HepG2 (cell line): Measurements from ENCODE around the gene PCNA. TPM values are rescaled to one million over a fixed set of nuclear protein-coding genes. Genes with fewer than 3 reads are reported as not detected.

ENCODE experiments used
- CC2D1A ChIP-seq: sonication (generic); formaldehyde crosslinking; IDR thresholded peaks from 2 replicates; pipeline ENCODE4 v1.8.1; 2023; ENCODE audit warnings: mild to moderate bottlenecking, missing genetic modification reagents
- ERF ChIP-seq: IDR thresholded peaks from 2 replicates; pipeline ENCODE4 v1.6.1; 2018; ENCODE audit warnings: missing biosample characterization, missing genetic modification reagents
- FOXA1 ChIP-seq, 2 experiments: fragments of 450-650 bp in 1 of 2; sonication (generic) in 1 of 2; formaldehyde crosslinking in 1 of 2; IDR thresholded peaks; 2 replicates each; pipeline versions ENCODE4 v1.4.0 to v1.6.1; 2016 to 2020; ENCODE audit warnings: missing genetic modification reagents in 1 of 2
- FOXJ3 ChIP-seq: sonication (generic); formaldehyde crosslinking; IDR thresholded peaks from 2 replicates; pipeline ENCODE4 v1.4.0; 2020; ENCODE audit warnings: missing genetic modification reagents, mild to moderate bottlenecking, borderline replicate concordance
- ISL2 ChIP-seq: sonication (generic); formaldehyde crosslinking; IDR thresholded peaks from 2 replicates; pipeline ENCODE4 v1.5.0; 2020; ENCODE audit warnings: missing genetic modification reagents
- KLF16 ChIP-seq, 2 experiments: sonication (generic) in 1 of 2; formaldehyde crosslinking in 1 of 2; IDR thresholded peaks; 2 replicates each; pipeline versions ENCODE4 v1.6.1 to v1.8.0; 2016 to 2023; ENCODE audit warnings: missing genetic modification reagents in 2 of 2, missing compliant biosample characterization in 1 of 2
- KMT2B ChIP-seq: IDR thresholded peaks from 2 replicates; pipeline ENCODE4 v1.6.1; 2016; ENCODE audit warnings: missing genetic modification reagents, missing compliant biosample characterization
- NFYC ChIP-seq: IDR thresholded peaks from 2 replicates; pipeline ENCODE4 v1.6.1; 2016; ENCODE audit warnings: missing genetic modification reagents, missing compliant biosample characterization
- PREB ChIP-seq: sonication (generic); formaldehyde crosslinking; IDR thresholded peaks from 2 replicates; pipeline ENCODE4 v1.4.0; 2020; ENCODE audit warnings: missing genetic modification reagents
- REXO4 ChIP-seq: sonication (generic); formaldehyde crosslinking; IDR thresholded peaks from 2 replicates; pipeline ENCODE4 v1.8.0; 2022; ENCODE audit warnings: missing genetic modification reagents, mild to moderate bottlenecking, borderline replicate concordance
- RFX3 ChIP-seq: IDR thresholded peaks from 2 replicates; pipeline ENCODE4 v1.6.1; 2016; ENCODE audit warnings: missing biosample characterization, missing genetic modification reagents
- SOX13 ChIP-seq, 3 experiments: fragments of 450-650 bp in 1 of 3; sonication (generic) in 1 of 3; formaldehyde crosslinking in 1 of 3; IDR thresholded peaks in 2 of 3; conservative IDR thresholded peaks in 1 of 3; 2 replicates each; pipeline versions ENCODE4 v1.5.0 to v1.6.1; 2016 to 2020; ENCODE audit warnings: antibody characterized with exemption in 1 of 3, mild to moderate bottlenecking in 1 of 3, missing compliant biosample characterization in 1 of 3, missing genetic modification reagents in 1 of 3, moderate library complexity in 1 of 3
- TAF15 ChIP-seq: fragments of 200-400 bp; formaldehyde crosslinking; IDR thresholded peaks from one replicate; pipeline ENCODE4 v1.6.1; 2018; ENCODE audit warnings: mild to moderate bottlenecking, low read depth, low read length; ENCODE audit not compliant: poor library complexity, severe bottlenecking
- ZBTB40 ChIP-seq, 2 experiments: fragments of 450-650 bp in 1 of 2; sonication (generic) in 1 of 2; formaldehyde crosslinking in 1 of 2; IDR thresholded peaks; 2 replicates each; pipeline versions ENCODE4 v1.6.1 to v1.8.0; 2016 to 2022; ENCODE audit warnings: antibody characterized with exemption in 1 of 2, mild to moderate bottlenecking in 1 of 2, missing genetic modification reagents in 1 of 2
- ZFP36L2 ChIP-seq: sonication (generic); formaldehyde crosslinking; IDR thresholded peaks from 2 replicates; pipeline ENCODE4 v1.4.0; 2020; ENCODE audit warnings: missing genetic modification reagents
- ZNF234 ChIP-seq: sonication (generic); formaldehyde crosslinking; conservative IDR thresholded peaks from 2 replicates; pipeline ENCODE4 v1.5.1; 2020; ENCODE audit warnings: mild to moderate bottlenecking, missing genetic modification reagents
- ZNF24 ChIP-seq: fragments of 450-650 bp; IDR thresholded peaks from 2 replicates; pipeline ENCODE4 v1.6.1; 2017; ENCODE audit warnings: antibody characterized with exemption, mild to moderate bottlenecking
- ZNF292 ChIP-seq: sonication (generic); formaldehyde crosslinking; IDR thresholded peaks from 2 replicates; pipeline ENCODE4 v1.8.1; 2022; ENCODE audit warnings: mild to moderate bottlenecking, low read depth, missing genetic modification reagents, borderline replicate concordance
- ZNF33A ChIP-seq: sonication (generic); formaldehyde crosslinking; IDR thresholded peaks from 2 replicates; pipeline ENCODE4 v1.5.1; 2020; ENCODE audit warnings: missing genetic modification reagents, mild to moderate bottlenecking, moderate library complexity, borderline replicate concordance
- ZNF343 ChIP-seq: sonication (generic); formaldehyde crosslinking; IDR thresholded peaks from 2 replicates; pipeline ENCODE4 v1.4.0; 2020; ENCODE audit warnings: mild to moderate bottlenecking, missing genetic modification reagents
- ZNF746 ChIP-seq: sonication (generic); formaldehyde crosslinking; IDR thresholded peaks from 2 replicates; pipeline ENCODE4 v1.8.0; 2022; ENCODE audit warnings: mild to moderate bottlenecking, missing genetic modification reagents
- polyA plus RNA-seq, 8 experiments: library from polyadenylated mRNA; depleted of rRNA in 3 of 8; stranded (reverse) in 7 of 8; unstranded in 1 of 8; fragments of >200 nt; fragmentation: Illumina TruSeq in 4 of 8; extraction: Trizol in 4 of 8; gene quantifications; 2 replicates each; pipeline versions ENCODE4 v1.2.1 to v1.2.3, GENCODE V29; 2011 to 2016; ENCODE audit warnings: low read depth in 4 of 8, missing spikeins in 1 of 8, mixed read lengths in 1 of 8; ENCODE audit not compliant: insufficient read depth in 1 of 8
- total RNA-seq, 5 experiments: library from RNA; depleted of rRNA; stranded (reverse); fragments of >200 nt; fragmentation: Illumina TruSeq; extraction: Trizol; gene quantifications; 2 replicates each; pipeline ENCODE4 v1.2.3, GENCODE V29; 2016; ENCODE audit warnings: low read depth in 1 of 5

The PCNA gene
- total and polyA plus RNA-seq, 2 of the 13 experiments (the other 11 are each of a cell fraction or from before 2014, with no cell fraction given), result 229 to 655 TPM

GRCh38 chr20:5119143-5119434, 669 bp downstream of the PCNA start (continued):
- TF ChIP-seq ZBTB40 (IDR thresholded peaks at IDR 0.05), result no peak
- no peak; the same call in 1 of the 2 replicates for TF ChIP-seq ZBTB40 (CRISPR knock-in tag; IDR thresholded peaks at IDR 0.05)
- TF ChIP-seq KMT2B, result no peak; the same call in 1 of the 2 replicates
- TF ChIP-seq FOXA1 (IDR thresholded peaks at IDR 0.05), result no peak
- TF ChIP-seq FOXA1 (CRISPR knock-in tag; IDR thresholded peaks at IDR 0.05), result no peak
- no peak for TF ChIP-seq PREB (CRISPR knock-in tag)
- no peak; the same call in 1 of the 2 replicates for TF ChIP-seq ZNF746 (CRISPR knock-in tag)
- no peak; the same call in 1 of the 2 replicates for TF ChIP-seq ERF (CRISPR knock-in tag)
- TF ChIP-seq KLF16 (CRISPR knock-in tag; IDR thresholded peaks at IDR 0.05), result no peak
- TF ChIP-seq FOXJ3 (CRISPR knock-in tag), result no peak; the same call in 1 of the 2 replicates
- TF ChIP-seq ZNF33A (CRISPR knock-in tag), result peak; percentile 97; the same call in 1 of the 2 replicates
- no peak for TF ChIP-seq ISL2 (CRISPR knock-in tag)
- no peak for TF ChIP-seq SOX13 (IDR thresholded peaks at IDR 0.05)
- peak in 1 of 2 experiments; percentile 70; a peak in 2 of 4 replicates for TF ChIP-seq SOX13 (CRISPR knock-in tag; conservative IDR thresholded peaks at IDR 0.05 in 1 of 2, IDR thresholded peaks at IDR 0.05 in 1 of 2)
- TF ChIP-seq REXO4 (CRISPR knock-in tag), result no peak; the same call in 1 of the 2 replicates
- TF ChIP-seq NFYC (CRISPR knock-in tag), result no peak
- TF ChIP-seq RFX3, result no peak
- TF ChIP-seq ZNF234 (CRISPR knock-in tag), result no peak
- TF ChIP-seq ZFP36L2, result no peak
- TF ChIP-seq TAF15, result no peak
- peak; percentile 100 for TF ChIP-seq CC2D1A (CRISPR knock-in tag)
- peak; percentile 99; the same call in 1 of the 2 replicates for TF ChIP-seq ZNF343 (CRISPR knock-in tag)
- TF ChIP-seq ZNF24, result no peak
- TF ChIP-seq ZNF292 (CRISPR knock-in tag), result no peak
